H9 (cell line): Measurements from ENCODE around the gene RAB3B. TPM values are rescaled to one million over a fixed set of nuclear protein-coding genes. Genes with fewer than 3 reads are reported as not detected.

Experiments used
- DNase-seq: peaks from one replicate; pipeline ENCODE4 v3.0.0-alpha.2; 2017
- H2AFZ ChIP-seq: one replicate; pipeline ENCODE4 v1.6.1; 2013; ENCODE audit warnings: mild to moderate bottlenecking, low read length, control low read depth, moderate library complexity
- H2AK5ac ChIP-seq: 2 replicates; pipeline ENCODE4 v1.6.1; 2013; ENCODE audit warnings: low read length, control low read depth, mixed read lengths; ENCODE audit not compliant: insufficient read length
- H2BK120ac ChIP-seq: one replicate; pipeline ENCODE4 v1.6.1; 2013; ENCODE audit warnings: low read depth, mild to moderate bottlenecking, low read length, control low read depth, inconsistent platforms; ENCODE audit not compliant: poor library complexity, severe bottlenecking
- H2BK12ac ChIP-seq: 2 replicates; pipeline ENCODE4 v1.6.1; 2013; ENCODE audit warnings: low read length, control low read depth, mixed read lengths, low read depth; ENCODE audit not compliant: insufficient read length
- H2BK15ac ChIP-seq: 2 replicates; pipeline ENCODE4 v1.6.1; 2013; ENCODE audit warnings: low read depth, low read length, control low read depth
- H2BK20ac ChIP-seq: one replicate; pipeline ENCODE4 v1.6.1; 2013; ENCODE audit warnings: low read depth, mild to moderate bottlenecking, low read length, control low read depth, inconsistent platforms; ENCODE audit not compliant: poor library complexity, severe bottlenecking
- H2BK5ac ChIP-seq: 2 replicates; pipeline ENCODE4 v1.6.1; 2013; ENCODE audit warnings: low read length, control low read depth, mixed read lengths; ENCODE audit not compliant: insufficient read length
- H3K14ac ChIP-seq: 2 replicates; pipeline ENCODE4 v1.6.1; 2013; ENCODE audit warnings: low read length, control low read depth; ENCODE audit not compliant: insufficient read depth
- H3K18ac ChIP-seq: 2 replicates; pipeline ENCODE4 v1.6.1; 2013; ENCODE audit warnings: low read depth, mild to moderate bottlenecking, mixed read lengths, low read length, control low read depth; ENCODE audit not compliant: insufficient read length
- H3K23ac ChIP-seq: 2 replicates; pipeline ENCODE4 v1.6.1; 2013; ENCODE audit warnings: low read length, control low read depth, mixed read lengths, low read depth; ENCODE audit not compliant: insufficient read length
- H3K23me2 ChIP-seq: 2 replicates; pipeline ENCODE4 v1.6.1; 2013; ENCODE audit warnings: low read depth, mild to moderate bottlenecking, mixed read lengths, low read length, control low read depth; ENCODE audit not compliant: insufficient read length, poor library complexity, severe bottlenecking
- H3K27ac ChIP-seq: 2 replicates; pipeline ENCODE4 v1.5.1; 2013; ENCODE audit warnings: low read length, control low read depth, mixed read lengths, low read depth; ENCODE audit not compliant: insufficient read length
- H3K27me3 ChIP-seq: 2 replicates; pipeline ENCODE4 v1.6.1; 2013; ENCODE audit warnings: low read length, control low read depth, inconsistent platforms; ENCODE audit not compliant: insufficient read depth
- H3K4ac ChIP-seq: 2 replicates; pipeline ENCODE4 v1.6.1; 2013; ENCODE audit warnings: low read depth, mild to moderate bottlenecking, control low read depth, inconsistent platforms, low read length, moderate library complexity
- H3K4me1 ChIP-seq: 2 replicates; pipeline ENCODE4 v1.6.1; 2013; ENCODE audit warnings: low read length, control low read depth, inconsistent platforms; ENCODE audit not compliant: insufficient read depth
- H3K4me2 ChIP-seq: 2 replicates; pipeline ENCODE4 v1.6.1; 2013; ENCODE audit warnings: low read length, control low read depth, mixed read lengths; ENCODE audit not compliant: insufficient read length, insufficient read depth
- H3K56ac ChIP-seq: 2 replicates; pipeline ENCODE4 v1.6.1; 2013; ENCODE audit warnings: low read depth, mild to moderate bottlenecking, mixed read lengths, low read length, control low read depth; ENCODE audit not compliant: insufficient read length
- H3K79me1 ChIP-seq: 2 replicates; pipeline ENCODE4 v1.6.1; 2013; ENCODE audit warnings: low read depth, mild to moderate bottlenecking, moderate library complexity, low read length, control low read depth, inconsistent platforms; ENCODE audit not compliant: insufficient read depth, poor library complexity, severe bottlenecking
- H3K79me2 ChIP-seq: 2 replicates; pipeline ENCODE4 v1.6.1; 2013; ENCODE audit warnings: low read length, control low read depth, inconsistent platforms; ENCODE audit not compliant: insufficient read depth
- H3K9ac ChIP-seq: 2 replicates; pipeline ENCODE4 v1.6.1; 2013; ENCODE audit warnings: low read length, control low read depth, mixed read lengths; ENCODE audit not compliant: insufficient read length; ENCODE audit errors: extremely low read depth
- H3K9me3 ChIP-seq: one replicate; pipeline ENCODE4 v1.6.1; 2013; ENCODE audit warnings: low read depth, low read length, inconsistent platforms; ENCODE audit not compliant: control insufficient read depth
- H3T11ph ChIP-seq: one replicate; pipeline ENCODE4 v1.6.1; 2013; ENCODE audit warnings: mild to moderate bottlenecking, low read length, control low read depth, inconsistent platforms
- H4K20me1 ChIP-seq: one replicate; pipeline ENCODE4 v1.6.1; 2013; ENCODE audit not compliant: control insufficient read depth, insufficient read length, insufficient read depth
- H4K5ac ChIP-seq: 2 replicates; pipeline ENCODE4 v1.6.1; 2013; ENCODE audit warnings: low read depth, mild to moderate bottlenecking, mixed read lengths, low read length, control low read depth; ENCODE audit not compliant: insufficient read length
- H4K8ac ChIP-seq: replicated peaks from 2 replicates; pipeline ENCODE4 v1.6.1; 2013; ENCODE audit warnings: low read length, control low read depth, mixed read lengths, low read depth; ENCODE audit not compliant: insufficient read length
- H4K91ac ChIP-seq: 2 replicates; pipeline ENCODE4 v1.6.1; 2013; ENCODE audit warnings: low read depth, mild to moderate bottlenecking, moderate library complexity, mixed read lengths, low read length, control low read depth; ENCODE audit not compliant: insufficient read length
- H3K27ac Mint-ChIP-seq, 3 experiments: 2 replicates in 2 of 3; 3 replicates in 1 of 3; pipeline ENCODE4 v1.8.0; 2020 to 2021; ENCODE audit warnings: mixed read lengths in 3 of 3, mild to moderate bottlenecking in 1 of 3, moderate library complexity in 1 of 3
- H3K27me3 Mint-ChIP-seq: 2 replicates; pipeline ENCODE4 v1.8.0; 2021; ENCODE audit warnings: low read depth, mild to moderate bottlenecking, moderate library complexity, mixed read lengths
- H3K36me3 Mint-ChIP-seq, 3 experiments: 2 replicates in 2 of 3; 3 replicates in 1 of 3; pipeline ENCODE4 v1.8.0; 2020 to 2021; ENCODE audit warnings: low read depth in 3 of 3, mixed read lengths in 3 of 3; ENCODE audit not compliant: insufficient read depth in 1 of 3
- H3K4me1 Mint-ChIP-seq, 2 experiments: 2 replicates each; pipeline ENCODE4 v1.8.0; 2020; ENCODE audit warnings: mixed read lengths in 2 of 2
- H3K4me3 Mint-ChIP-seq, 2 experiments: 2 replicates in 1 of 2; 3 replicates in 1 of 2; pipeline ENCODE4 v1.8.0; 2020 to 2021; ENCODE audit warnings: mild to moderate bottlenecking in 2 of 2, mixed read lengths in 2 of 2, moderate library complexity in 1 of 2
- H3K9me3 Mint-ChIP-seq, 2 experiments: 2 replicates in 1 of 2; 3 replicates in 1 of 2; pipeline ENCODE4 v1.8.0; 2020; ENCODE audit warnings: mild to moderate bottlenecking in 2 of 2, mixed read lengths in 2 of 2, moderate library complexity in 1 of 2
- CTCF ChIP-seq: fragments of 200-600 bp; sonication (generic); conservative IDR thresholded peaks from 3 replicates; pipeline ENCODE4 v1.8.0; 2021; ENCODE audit warnings: antibody characterized with exemption, mild to moderate bottlenecking
- total RNA-seq: library from RNA; stranded (reverse); gene quantifications from 2 replicates; pipeline ENCODE4 v1.2.1, GENCODE V29; 2021

Gene RAB3B
- total RNA-seq, 1 experiment from 2014 or later: 30.6 TPM

- Histone ChIP-seq H2BK120ac (no peak overlapping the region), H2BK12ac (no peak overlapping the region), H3K4me2 (no peak overlapping the region), H3K14ac (no peak overlapping the region), H3K4ac (no peak overlapping the region), H3K27me3 (no peaks in the 10 kb centered on the region), H3K23me2 (no peaks in the 10 kb centered on the region), H3K27ac (no peak overlapping the region), H2BK20ac (no peak overlapping the region), H2BK15ac (no peak overlapping the region), H3K79me1 (no peaks in the 10 kb centered on the region), H3T11ph (no peak overlapping the region), H3K23ac (no peak overlapping the region), H4K20me1 (no peaks in the 10 kb centered on the region), H4K8ac (no peak overlapping the region), H3K4me1 (no peaks in the 10 kb centered on the region), H3K79me2 (no peaks in the 10 kb centered on the region), H2BK5ac (no peak overlapping the region), H4K5ac (no peak overlapping the region), H3K56ac (no peak overlapping the region), H4K91ac (no peak overlapping the region), H3K9me3 (no peaks in the 10 kb centered on the region), H2AFZ (no peak overlapping the region), H3K18ac (no peak overlapping the region), H2AK5ac (no peak overlapping the region), H3K9ac (no peak overlapping the region)
- Mint-ChIP-seq H3K27me3 (no peaks in the 10 kb centered on the region), H3K36me3 (peaks cover 38 to 50% (median 47%) of the 10 kb centered on the region in 3 experiments), H3K4me3 (no peak overlapping the region), H3K27ac (no peak overlapping the region), H3K4me1 (peaks cover 2 to 5% of the 10 kb centered on the region in 2 experiments; a peak in 3 of 4 replicates), H3K9me3 (peaks cover 9 to 12% of the 10 kb centered on the region in 2 experiments)
- no peak for DNase-seq
- TF ChIP-seq CTCF: no peak
These were observed 49.0 kb downstream of the RAB3B start for GRCh38 chr1:51941528-51941927.
